Rectal smooth muscle tissue (tissue), 1 donor: ENCODE data around the gene TATDN2.
"Not testable (repeated sequence)": the region's sequence is repeated elsewhere in the genome, so short reads cannot be mapped to it uniquely, and the experiment has no call there.

Experiments used
- H3K27ac ChIP-seq: one replicate; pipeline ENCODE4 v1.7.0; 2013; ENCODE audit warnings: low read depth, low read length, inconsistent platforms
- H3K27me3 ChIP-seq: one replicate; pipeline ENCODE4 v1.7.0; 2013; ENCODE audit warnings: low read length; ENCODE audit not compliant: control insufficient read depth, insufficient read depth
- H3K36me3 ChIP-seq: one replicate; pipeline ENCODE4 v1.7.0; 2013; ENCODE audit warnings: low read length; ENCODE audit not compliant: control insufficient read depth, insufficient read depth
- H3K4me1 ChIP-seq: one replicate; pipeline ENCODE4 v1.7.0; 2013; ENCODE audit warnings: low read length; ENCODE audit not compliant: control insufficient read depth, insufficient read depth
- H3K4me3 ChIP-seq: one replicate; pipeline ENCODE4 v1.7.0; 2013; ENCODE audit warnings: low read length
- H3K9ac ChIP-seq: one replicate; pipeline ENCODE4 v1.7.0; 2013; ENCODE audit warnings: low read length

The TATDN2 gene

DNA sequence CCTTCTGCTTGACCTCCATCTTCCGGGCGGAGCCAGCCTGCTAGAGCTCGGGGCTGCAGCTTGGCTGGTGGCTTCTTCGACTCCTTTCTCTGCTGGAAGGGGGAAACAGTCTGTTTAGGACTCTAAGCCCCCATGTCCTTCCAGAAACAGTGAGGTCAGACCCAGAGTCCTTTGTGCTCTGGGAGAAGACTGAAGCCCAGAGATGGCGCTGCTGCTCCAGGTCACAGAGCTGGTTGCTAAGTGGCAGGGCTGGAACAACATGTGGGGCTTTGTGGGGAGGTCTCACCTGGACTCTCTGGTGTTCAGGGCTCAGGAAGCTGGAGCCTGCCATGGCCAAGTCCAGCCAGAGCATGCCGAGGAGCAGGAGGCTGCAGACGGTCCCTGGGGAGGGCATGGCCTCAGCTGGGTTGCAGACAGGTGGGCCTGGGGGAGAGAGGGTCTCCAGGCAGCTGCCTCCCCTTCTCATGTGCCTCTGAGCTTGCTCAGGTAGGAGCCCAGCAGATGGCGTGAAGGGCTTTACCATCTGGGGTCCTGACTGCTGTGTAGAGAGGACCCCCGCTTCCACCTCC, 41.6 kb downstream of the TATDN2 start:
- H3K4me1 ChIP-seq: no peaks in the 10 kb centered on the region
- no peak overlapping the region for H3K9ac ChIP-seq
- no peak overlapping the region for H3K4me3 ChIP-seq
- H3K27me3 ChIP-seq: no peaks in the 10 kb centered on the region
- peaks cover 13% of the 10 kb centered on the region for H3K36me3 ChIP-seq
- no peak overlapping the region for H3K27ac ChIP-seq

DNA sequence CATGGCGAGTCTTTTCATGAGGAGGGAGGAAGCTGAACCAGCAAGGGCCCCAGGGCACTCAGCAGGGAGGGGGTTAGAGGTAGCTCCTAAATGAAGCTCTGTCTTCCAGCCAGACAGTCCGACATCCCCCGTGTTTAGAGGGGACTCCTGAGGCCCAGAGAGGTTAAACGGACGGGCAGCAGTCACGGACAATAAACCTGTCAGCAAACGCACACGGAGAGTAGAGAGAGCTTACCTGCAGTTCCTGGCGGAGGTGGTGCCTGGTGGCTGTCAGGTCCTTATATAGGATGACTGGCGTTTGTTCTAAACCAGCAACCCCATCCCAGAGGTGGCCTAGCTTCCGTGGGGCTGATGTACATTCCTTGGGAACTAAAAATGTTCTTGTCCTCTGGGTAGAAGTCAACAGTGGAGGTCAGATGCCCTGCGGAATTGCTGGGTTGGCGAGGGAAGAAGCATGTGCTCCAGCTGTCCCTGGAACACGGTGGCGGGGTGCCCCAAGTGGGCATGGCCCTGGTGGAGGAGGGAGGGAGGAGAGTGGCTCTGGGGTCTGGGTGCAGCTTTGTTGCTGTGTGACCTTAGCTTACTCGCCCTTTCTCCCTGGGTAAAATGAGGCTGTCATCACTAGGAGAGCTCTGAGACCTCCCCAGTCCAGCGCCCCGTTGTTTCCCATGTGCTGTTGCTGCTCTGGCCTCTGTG, 42.4 kb downstream of the TATDN2 start:
- no peak overlapping the region for H3K9ac ChIP-seq
- H3K4me3 ChIP-seq: no peak overlapping the region
- peaks cover 13% of the 10 kb centered on the region for H3K36me3 ChIP-seq
- H3K27ac ChIP-seq: no peak overlapping the region
- no peaks in the 10 kb centered on the region for H3K27me3 ChIP-seq
- H3K4me1 ChIP-seq: no peaks in the 10 kb centered on the region

GRCh38 chr3:10291641-10292040, 43.4 kb downstream of the TATDN2 start:
- Histone ChIP-seq H3K36me3 (peaks cover 13% of the 10 kb centered on the region), H3K27me3 (no peaks in the 10 kb centered on the region), H3K9ac (no peak overlapping the region), H3K4me3 (no peak overlapping the region), H3K27ac (no peak overlapping the region), H3K4me1 (no peaks in the 10 kb centered on the region)

DNA sequence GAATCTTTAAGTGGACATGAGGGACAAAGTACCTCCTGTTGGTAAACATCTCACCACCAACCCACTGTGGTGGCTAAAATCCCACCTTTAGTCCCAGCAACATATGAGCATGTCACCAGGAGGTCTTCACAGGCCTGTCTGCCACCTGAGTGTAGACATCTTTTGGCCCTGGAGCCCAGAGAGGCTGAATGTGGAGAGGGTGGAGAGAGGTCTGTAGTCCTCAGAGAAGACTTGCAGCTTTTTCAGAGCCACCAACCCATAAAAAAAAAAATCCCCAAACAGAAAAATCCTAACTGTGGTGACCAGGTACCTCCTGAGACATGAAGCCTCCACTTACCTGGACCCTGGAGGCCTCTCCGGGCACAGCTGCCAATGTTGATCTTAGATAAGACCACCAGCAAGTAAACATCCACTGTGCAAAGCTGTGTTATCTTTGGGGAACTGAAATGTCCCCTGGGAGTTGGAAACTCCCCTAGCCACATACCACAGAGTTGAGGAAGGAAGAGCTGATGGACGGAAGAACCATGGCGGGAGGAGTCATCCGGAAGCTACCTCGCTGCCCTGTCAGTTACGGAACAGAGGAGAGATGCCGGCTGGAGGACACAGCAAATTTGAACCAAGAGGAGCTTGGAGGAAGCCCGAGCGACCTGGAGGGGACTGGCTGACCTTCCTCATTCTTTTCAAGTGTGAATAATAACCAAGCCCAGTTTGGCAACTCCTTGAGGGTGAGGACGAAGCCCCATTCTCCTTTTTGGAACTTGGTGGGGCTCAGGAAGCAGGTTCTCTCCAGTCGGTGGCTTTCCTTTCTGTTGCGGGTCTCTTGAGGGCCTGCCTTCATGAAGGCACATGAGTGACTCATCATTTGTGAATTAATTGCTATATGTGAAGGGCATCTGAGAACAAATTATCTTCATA, 44.5 kb downstream of the TATDN2 start, which contains the start of gene GHRL:
GHRL (minus strand) TSS at position 443 of the 915 bp plus-strand sequence. CDS start 2,767 bp downstream, outside the sequence.
- Histone ChIP-seq H3K9ac (no peak within 1 kb of the TSS), H3K36me3 (peaks cover 8% of the 10 kb centered on the region), H3K4me3 (no peak within 1 kb of the TSS), H3K27me3 (no peaks in the 10 kb centered on the region), H3K4me1 (no peaks in the 10 kb centered on the region), H3K27ac (no peak within 1 kb of the TSS)

DNA sequence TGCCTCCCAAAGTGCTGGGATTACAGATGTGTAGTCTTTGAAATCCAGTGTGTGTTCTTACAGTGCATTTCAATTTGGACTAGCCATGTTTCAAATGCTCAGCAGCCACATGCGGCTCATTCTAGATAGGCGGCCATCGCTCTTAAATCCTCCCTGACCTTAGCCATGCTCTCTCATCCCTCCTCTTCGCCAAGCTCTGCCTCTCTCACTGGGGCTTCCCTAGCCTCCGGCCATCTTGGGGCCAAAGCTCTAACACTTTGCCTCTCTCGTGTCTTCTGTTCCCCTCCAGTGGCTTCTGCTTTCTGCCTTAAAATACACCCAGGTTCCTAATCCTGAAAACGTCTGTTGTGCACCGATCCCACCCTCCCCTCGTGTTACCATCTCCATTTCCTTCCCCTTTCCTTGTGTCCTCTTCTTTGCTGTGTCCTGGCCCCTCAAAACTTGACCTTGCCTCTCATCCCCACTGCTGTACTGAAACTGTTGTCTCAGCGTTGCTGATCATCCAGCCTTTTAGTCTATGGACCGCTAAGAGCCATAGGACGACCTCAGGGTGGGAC, 45.8 kb downstream of the TATDN2 start:
- H3K27ac ChIP-seq: no peak overlapping the region
- no peaks in the 10 kb centered on the region for H3K27me3 ChIP-seq
- H3K9ac ChIP-seq: no peak overlapping the region
- H3K36me3 ChIP-seq: peaks cover 4% of the 10 kb centered on the region
- H3K4me3 ChIP-seq: no peak overlapping the region
- no peaks in the 10 kb centered on the region for H3K4me1 ChIP-seq

DNA sequence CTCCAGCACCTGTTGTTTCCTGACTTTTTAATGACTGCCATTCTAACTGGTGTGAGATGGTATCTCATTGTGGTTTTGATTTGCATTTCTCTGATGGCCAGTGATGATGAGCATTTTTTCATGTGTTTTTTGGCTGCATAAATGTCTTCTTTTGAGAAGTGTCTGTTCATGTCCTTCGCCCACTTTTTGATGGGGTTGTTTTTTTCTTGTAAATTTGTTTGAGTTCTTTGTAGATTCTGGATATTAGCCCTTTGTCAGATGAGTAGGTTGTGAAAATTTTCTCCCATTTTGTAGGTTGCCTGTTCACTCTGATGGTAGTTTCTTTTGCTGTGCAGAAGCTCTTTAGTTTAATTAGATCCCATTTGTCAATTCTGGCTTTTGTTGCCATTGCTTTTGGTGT, 49.8 kb downstream of the TATDN2 start:
- H3K36me3 ChIP-seq: peaks cover 28% of the 10 kb centered on the region
- not testable (repeated sequence) for H3K9ac ChIP-seq

GRCh38 chr3:10299175-10299574, 50.9 kb downstream of the TATDN2 start:
- Histone ChIP-seq H3K4me1 (no peaks in the 10 kb centered on the region), H3K27ac (no peak overlapping the region), H3K4me3 (no peak overlapping the region), H3K27me3 (no peaks in the 10 kb centered on the region), H3K36me3 (peaks cover 39% of the 10 kb centered on the region), H3K9ac (no peak overlapping the region)

More for the DNA sequence above, 49.8 kb downstream of the TATDN2 start:
- H3K27ac ChIP-seq, H3K4me3 ChIP-seq, H3K4me1 ChIP-seq, H3K27me3 ChIP-seq: not testable (repeated sequence)

DNA sequence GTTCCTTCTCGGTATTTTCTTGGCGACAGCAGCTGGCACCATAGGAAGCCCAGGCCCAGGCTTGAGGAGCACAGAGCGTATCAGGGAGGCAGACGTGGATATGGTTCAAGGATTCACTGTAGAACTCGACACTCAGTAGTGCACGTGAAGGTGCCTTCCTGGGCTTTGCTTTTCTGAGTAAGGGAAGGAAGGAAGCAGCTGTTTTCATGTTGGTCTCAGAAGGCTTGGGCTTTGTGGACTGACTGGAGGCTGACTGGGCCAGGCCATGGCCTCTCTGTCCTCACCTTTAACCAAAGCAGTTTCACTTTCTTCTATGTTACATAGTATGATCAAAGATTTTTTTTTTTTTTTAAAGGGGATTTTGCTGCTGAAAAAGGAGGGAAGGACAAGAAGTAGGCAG, 51.4 kb downstream of the TATDN2 start:
- peaks cover 44% of the 10 kb centered on the region for H3K36me3 ChIP-seq
- no peak overlapping the region for H3K27ac ChIP-seq
- H3K27me3 ChIP-seq: no peaks in the 10 kb centered on the region
- no peak overlapping the region for H3K9ac ChIP-seq
- H3K4me3 ChIP-seq: no peak overlapping the region
- H3K4me1 ChIP-seq: no peaks in the 10 kb centered on the region

GRCh38 chr3:10300087-10300486, 51.8 kb downstream of the TATDN2 start:
- Histone ChIP-seq H3K9ac (no peak overlapping the region), H3K4me3 (no peak overlapping the region), H3K36me3 (peaks cover 48% of the 10 kb centered on the region), H3K27me3 (no peaks in the 10 kb centered on the region), H3K27ac (no peak overlapping the region), H3K4me1 (no peaks in the 10 kb centered on the region)

- H3K27ac ChIP-seq: no peak overlapping the region
- no peak overlapping the region for H3K4me3 ChIP-seq
- H3K36me3 ChIP-seq: peaks cover 62% of the 10 kb centered on the region
- no peaks in the 10 kb centered on the region for H3K4me1 ChIP-seq
- no peak overlapping the region for H3K9ac ChIP-seq
- H3K27me3 ChIP-seq: no peaks in the 10 kb centered on the region
Measured at GRCh38 chr3:10303105-10303504, 54.8 kb downstream of the TATDN2 start.

GRCh38 chr3:10303785-10304184, 55.5 kb downstream of the TATDN2 start:
- Histone ChIP-seq H3K9ac (no peak overlapping the region), H3K4me1 (no peaks in the 10 kb centered on the region), H3K27me3 (no peaks in the 10 kb centered on the region), H3K4me3 (no peak overlapping the region), H3K36me3 (peaks cover 62% of the 10 kb centered on the region), H3K27ac (no peak overlapping the region)

GRCh38 chr3:10304905-10305304, 56.6 kb downstream of the TATDN2 start:
- H3K36me3 ChIP-seq: peaks cover 58% of the 10 kb centered on the region
- H3K4me3 ChIP-seq: no peak overlapping the region
- no peaks in the 10 kb centered on the region for H3K27me3 ChIP-seq
- H3K27ac ChIP-seq: no peak overlapping the region
- no peaks in the 10 kb centered on the region for H3K4me1 ChIP-seq
- no peak overlapping the region for H3K9ac ChIP-seq
